K562 (cell line): ENCODE data around the gene PAFAH1B2. TPM values are rescaled to one million over a fixed set of nuclear protein-coding genes. Genes with fewer than 3 reads are reported as not detected.
A peak's percentile ranks its signal among the peaks of the same experiment; 100 is the strongest.

Source experiments
- CBX8 ChIP-seq: fragments of 200-600 bp; sonication (generic); IDR thresholded peaks from 2 replicates; pipeline ENCODE4 v1.6.1; 2012; ENCODE audit warnings: borderline replicate concordance, mixed run types, low read depth, mild to moderate bottlenecking, moderate library complexity, mixed read lengths, low read length, control low read depth, inconsistent platforms; ENCODE audit not compliant: poor library complexity, severe bottlenecking; ENCODE audit errors: extremely low read depth
- CREB1 ChIP-seq, 2 experiments: sonication (generic) in 1 of 2; formaldehyde crosslinking in 1 of 2; IDR thresholded peaks; 2 replicates each; pipeline versions ENCODE4 v1.6.1 to v1.8.0; 2012 to 2022; ENCODE audit warnings: inconsistent platforms in 1 of 2, mild to moderate bottlenecking in 1 of 2, missing genetic modification reagents in 1 of 2, moderate library complexity in 1 of 2
- ETV5 ChIP-seq: sonication (generic); formaldehyde crosslinking; IDR thresholded peaks from 2 replicates; pipeline ENCODE4 v1.4.0; 2020; ENCODE audit warnings: low read depth, mild to moderate bottlenecking, missing genetic modification reagents
- ETV6 ChIP-seq, 3 experiments: fragments of 150-350 bp in 1 of 3; sonication (generic) in 1 of 3; formaldehyde crosslinking in 1 of 3; IDR thresholded peaks; 2 replicates each; pipeline versions ENCODE4 v1.6.1 to v1.8.0; 2014 to 2022; ENCODE audit warnings: borderline replicate concordance in 2 of 3, low read depth in 2 of 3, antibody characterized with exemption in 1 of 3, low read length in 1 of 3, mild to moderate bottlenecking in 1 of 3, missing genetic modification reagents in 1 of 3
- GTF2E2 ChIP-seq: fragments of 200-800 bp; sonication (Bioruptor generic); IDR thresholded peaks from 2 replicates; pipeline ENCODE4 v1.6.1; 2016; ENCODE audit warnings: missing genetic modification characterization, missing compliant biosample characterization
- KDM2B ChIP-seq: fragments of 250-450 bp; sonication (Bioruptor Pico); IDR thresholded peaks from 2 replicates; pipeline ENCODE4 v1.8.0; 2021; ENCODE audit warnings: mild to moderate bottlenecking, moderate library complexity
- KLF13 ChIP-seq: fragments of 450-650 bp; IDR thresholded peaks from 2 replicates; pipeline ENCODE4 v1.6.1; 2016; ENCODE audit warnings: missing genetic modification characterization, low read depth, mild to moderate bottlenecking, missing compliant biosample characterization, moderate library complexity, borderline replicate concordance
- PBX2 ChIP-seq, 2 experiments: IDR thresholded peaks in 1 of 2; conservative IDR thresholded peaks in 1 of 2; 2 replicates each; pipeline ENCODE4 v1.6.1; 2016; ENCODE audit warnings: low read depth in 2 of 2, mild to moderate bottlenecking in 1 of 2, missing compliant biosample characterization in 1 of 2, missing genetic modification characterization in 1 of 2, moderate library complexity in 1 of 2
- RHOXF2B ChIP-seq: fragments of 250-450 bp; sonication (Bioruptor Pico); conservative IDR thresholded peaks from 2 replicates; pipeline ENCODE4 v1.5.1; 2021
- U2AF2 ChIP-seq: fragments of 200-400 bp; formaldehyde crosslinking; optimal IDR thresholded peaks from 2 replicates; pipeline ENCODE3; 2017; ENCODE audit warnings: low read depth, mild to moderate bottlenecking, low read length
- ZNF124 ChIP-seq: sonication (generic); formaldehyde crosslinking; IDR thresholded peaks from 2 replicates; pipeline ENCODE4 v1.8.1; 2022; ENCODE audit warnings: missing genetic modification reagents
- ZNF408 ChIP-seq: fragments of 250-450 bp; sonication (Bioruptor Pico); IDR thresholded peaks from 2 replicates; pipeline ENCODE4 v1.4.0; 2020; ENCODE audit warnings: low read depth, mild to moderate bottlenecking, moderate library complexity
- polyA plus RNA-seq, 8 experiments: library from polyadenylated mRNA; depleted of rRNA in 4 of 8; stranded (reverse) in 5 of 8; unstranded in 3 of 8; fragments of >200 nt; fragmentation: Nextera tagmentation in 2 of 8; fragmentation: Illumina TruSeq in 1 of 8; extraction: Ambion mirVana in 2 of 8; extraction: Trizol in 1 of 8; gene quantifications; 2 replicates each; pipeline versions ENCODE4 v1.2.1 to v1.2.3, GENCODE V29; 2011 to 2014; ENCODE audit warnings: inconsistent platforms in 1 of 8, missing spikeins in 1 of 8
- total RNA-seq, 7 experiments: library from RNA; depleted of rRNA in 6 of 7; stranded (reverse); fragments of >200 nt in 6 of 7; fragmentation: Illumina TruSeq in 2 of 7; extraction: Trizol in 2 of 7; gene quantifications; 2 replicates each; pipeline versions ENCODE4 v1.2.1 to v1.2.3, GENCODE V29; 2011 to 2021; ENCODE audit warnings: low replicate concordance in 1 of 7
- TF ChIP-seq, protein P1 (sequence below): fragments of 250-450 bp; sonication (Bioruptor Pico); IDR thresholded peaks from 2 replicates; pipeline ENCODE4 v1.8.0; 2022; ENCODE audit warnings: inconsistent platforms, mild to moderate bottlenecking, moderate library complexity, borderline replicate concordance
- TF ChIP-seq, protein P2 (sequence below): fragments of 250-450 bp; sonication (Bioruptor Pico); IDR thresholded peaks from 2 replicates; pipeline ENCODE4 v1.8.0; 2022; ENCODE audit warnings: moderate library complexity, mild to moderate bottlenecking, inconsistent platforms
- TF ChIP-seq, protein P3 (sequence below): fragments of 250-450 bp; sonication (Bioruptor Pico); IDR thresholded peaks from 2 replicates; pipeline ENCODE4 v1.5.0; 2021; ENCODE audit warnings: mild to moderate bottlenecking, moderate library complexity

PAFAH1B2 gene
- total and polyA plus RNA-seq, 9 of the 15 experiments (the other 6 are each of a cell fraction or from before 2014, with no cell fraction given), result 27.8 to 94.7 (median 64.9) TPM

DNA sequence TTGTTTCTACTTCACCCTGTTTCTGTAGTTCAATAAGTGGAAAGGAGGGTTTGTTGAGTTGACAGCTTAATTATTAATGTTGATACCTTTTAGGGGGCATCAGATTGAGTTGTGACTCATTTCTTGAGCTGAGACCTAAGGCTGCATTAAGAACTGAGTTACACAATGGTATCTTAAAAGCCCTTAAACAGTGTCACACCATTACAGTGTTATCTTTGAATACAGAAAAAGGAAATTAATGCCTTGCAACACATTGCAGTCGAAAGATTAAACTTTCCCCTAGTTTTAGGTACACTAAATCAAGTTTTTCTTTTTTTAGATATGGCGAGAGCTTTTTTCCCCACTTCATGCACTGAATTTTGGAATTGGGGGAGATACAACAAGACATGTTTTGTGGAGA, 16.7 kb downstream of the PAFAH1B2 start (continued):
- TF ChIP-seq, protein P1, sequence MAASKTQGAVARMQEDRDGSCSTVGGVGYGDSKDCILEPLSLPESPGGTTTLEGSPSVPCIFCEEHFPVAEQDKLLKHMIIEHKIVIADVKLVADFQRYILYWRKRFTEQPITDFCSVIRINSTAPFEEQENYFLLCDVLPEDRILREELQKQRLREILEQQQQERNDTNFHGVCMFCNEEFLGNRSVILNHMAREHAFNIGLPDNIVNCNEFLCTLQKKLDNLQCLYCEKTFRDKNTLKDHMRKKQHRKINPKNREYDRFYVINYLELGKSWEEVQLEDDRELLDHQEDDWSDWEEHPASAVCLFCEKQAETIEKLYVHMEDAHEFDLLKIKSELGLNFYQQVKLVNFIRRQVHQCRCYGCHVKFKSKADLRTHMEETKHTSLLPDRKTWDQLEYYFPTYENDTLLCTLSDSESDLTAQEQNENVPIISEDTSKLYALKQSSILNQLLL (CRISPR knock-in tag), result no peak
- no peak for TF ChIP-seq CBX8
- no peak for TF ChIP-seq KLF13 (tag)
- peak; percentile 67; the same call in 1 of the 2 replicates for TF ChIP-seq CREB1 (IDR thresholded peaks at IDR 0.05)
- TF ChIP-seq CREB1 (CRISPR knock-in tag; IDR thresholded peaks at IDR 0.05), result no peak
- TF ChIP-seq RHOXF2B, result no peak
- TF ChIP-seq ZNF124 (CRISPR knock-in tag), result no peak
- TF ChIP-seq, protein P2, sequence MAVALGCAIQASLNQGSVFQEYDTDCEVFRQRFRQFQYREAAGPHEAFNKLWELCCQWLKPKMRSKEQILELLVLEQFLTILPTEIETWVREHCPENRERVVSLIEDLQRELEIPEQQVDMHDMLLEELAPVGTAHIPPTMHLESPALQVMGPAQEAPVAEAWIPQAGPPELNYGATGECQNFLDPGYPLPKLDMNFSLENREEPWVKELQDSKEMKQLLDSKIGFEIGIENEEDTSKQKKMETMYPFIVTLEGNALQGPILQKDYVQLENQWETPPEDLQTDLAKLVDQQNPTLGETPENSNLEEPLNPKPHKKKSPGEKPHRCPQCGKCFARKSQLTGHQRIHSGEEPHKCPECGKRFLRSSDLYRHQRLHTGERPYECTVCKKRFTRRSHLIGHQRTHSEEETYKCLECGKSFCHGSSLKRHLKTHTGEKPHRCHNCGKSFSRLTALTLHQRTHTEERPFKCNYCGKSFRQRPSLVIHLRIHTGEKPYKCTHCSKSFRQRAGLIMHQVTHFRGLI, result no peak
- no peak for TF ChIP-seq KDM2B (CRISPR knock-in tag)
- TF ChIP-seq, protein P3, sequence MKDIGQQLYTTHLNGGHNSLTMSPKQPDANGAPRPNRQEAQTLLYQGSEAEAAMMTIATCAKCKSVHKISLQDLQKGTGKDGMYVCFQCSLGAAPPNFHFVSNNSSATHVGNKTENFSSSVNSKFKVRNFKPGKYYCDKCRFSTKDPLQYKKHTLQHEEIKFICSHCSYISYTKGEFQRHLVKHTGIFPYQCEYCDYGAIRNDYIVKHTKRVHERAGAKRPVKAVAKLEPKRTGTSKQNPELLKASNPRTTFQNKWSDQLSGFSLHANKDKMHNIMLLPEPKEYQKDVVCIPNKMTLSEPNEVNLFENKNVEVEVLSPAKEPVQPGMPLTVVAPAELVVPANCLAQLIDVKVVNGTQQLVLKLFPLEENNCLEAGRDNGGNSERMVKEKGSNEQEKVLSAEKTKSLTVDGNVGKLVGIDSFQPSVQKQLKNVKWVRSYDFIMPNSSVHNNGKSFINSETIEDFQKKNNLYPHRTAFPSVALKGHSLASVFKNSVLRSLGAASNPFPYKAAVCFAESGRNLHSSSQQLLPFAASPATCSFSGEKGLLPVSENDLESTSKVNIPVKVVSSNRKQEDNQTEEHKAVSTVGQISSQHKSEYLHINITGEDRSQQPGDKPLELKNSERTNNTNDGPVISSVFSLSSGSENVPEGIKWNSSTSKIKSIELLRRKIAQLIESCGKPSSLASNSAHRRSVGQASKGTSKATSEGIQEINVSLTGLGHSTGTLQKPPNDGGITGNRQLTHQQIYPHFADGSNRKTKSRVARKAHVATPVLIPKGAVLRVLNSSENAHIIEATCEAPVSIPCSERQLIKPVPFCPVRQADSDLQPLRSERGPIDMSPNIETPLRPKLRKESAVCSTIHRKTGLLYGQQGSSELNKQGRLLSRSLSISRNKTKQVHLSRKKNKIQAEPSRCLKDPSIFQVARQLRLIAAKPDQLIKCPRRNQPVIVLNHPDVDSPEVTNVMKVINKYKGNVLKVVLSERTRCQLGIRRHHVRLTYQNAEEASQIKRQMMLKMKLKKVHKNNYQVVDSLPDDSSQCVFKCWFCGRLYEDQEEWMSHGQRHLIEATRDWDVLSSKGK, result no peak
- TF ChIP-seq ZNF408, result no peak
- no peak; the same call in 1 of the 2 replicates for TF ChIP-seq GTF2E2 (tag)
- TF ChIP-seq U2AF2, result no peak
- TF ChIP-seq PBX2 (CRISPR knock-in tag; IDR thresholded peaks at IDR 0.05; ENCODE audit: low read depth), result no peak
- TF ChIP-seq PBX2 (tag; conservative IDR thresholded peaks at IDR 0.05; ENCODE audit: low read depth), result peak; percentile 53
- no peak for TF ChIP-seq ETV5
- TF ChIP-seq ETV6 (IDR thresholded peaks at IDR 0.05; ENCODE audit: borderline replicate concordance in 1 of 2, low read depth in 2 of 2, low read length in 1 of 2), result no peak
- no peak for TF ChIP-seq ETV6 (CRISPR knock-in tag; IDR thresholded peaks at IDR 0.05; ENCODE audit: borderline replicate concordance)
